SKM-1 treated with dmso at 0.1 percent for 144 hours (cell line): ENCODE results near the gene LAMA2.
"Not testable (repeated sequence)": the region's sequence is repeated elsewhere in the genome, so short reads cannot be mapped to it uniquely, and the experiment has no call there.

ENCODE experiments used
- DNase-seq: peaks from one replicate; lab custom pipeline; 2025; ENCODE audit not compliant: unreplicated experiment; lab: John Stamatoyannopoulos, UW

LAMA2 gene

DNA sequence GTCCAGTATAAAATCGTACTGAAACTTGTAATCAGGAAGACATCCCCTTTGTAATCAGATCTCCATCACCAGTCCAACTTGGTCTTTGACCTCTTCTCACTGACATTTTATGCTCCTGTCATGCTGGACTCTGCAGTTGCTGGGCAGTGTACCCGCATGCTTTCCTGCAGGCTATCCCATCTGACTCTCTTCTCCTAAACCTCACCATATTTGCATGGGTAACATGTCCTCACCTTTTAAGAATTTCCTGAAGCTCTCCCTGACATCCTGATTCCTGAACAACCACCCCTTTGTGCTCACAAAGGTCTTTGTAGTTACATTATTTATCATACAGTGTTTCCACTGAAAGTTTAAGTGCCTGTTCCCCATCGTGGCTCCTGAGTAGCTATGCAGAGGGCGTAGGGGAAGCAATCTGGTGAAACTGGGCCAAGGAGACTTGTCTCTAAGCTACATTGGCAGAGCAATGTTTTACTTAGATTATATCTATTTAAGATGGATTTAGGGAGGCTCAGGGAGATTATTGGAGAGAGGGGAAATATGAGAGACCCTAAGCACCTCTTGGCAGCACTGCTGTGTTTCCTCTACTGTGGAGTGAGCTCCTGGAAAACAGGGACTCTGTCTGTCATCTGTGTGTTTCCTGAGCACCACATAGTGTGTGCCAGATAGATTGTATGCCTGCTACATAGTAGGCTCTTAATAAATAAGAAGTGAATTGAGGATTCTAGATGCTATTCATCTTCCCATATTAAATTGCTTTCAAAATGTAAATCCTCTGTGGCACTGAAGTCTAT, 124.0 kb downstream of the LAMA2 start:
- DNase-seq: no peak

DNA sequence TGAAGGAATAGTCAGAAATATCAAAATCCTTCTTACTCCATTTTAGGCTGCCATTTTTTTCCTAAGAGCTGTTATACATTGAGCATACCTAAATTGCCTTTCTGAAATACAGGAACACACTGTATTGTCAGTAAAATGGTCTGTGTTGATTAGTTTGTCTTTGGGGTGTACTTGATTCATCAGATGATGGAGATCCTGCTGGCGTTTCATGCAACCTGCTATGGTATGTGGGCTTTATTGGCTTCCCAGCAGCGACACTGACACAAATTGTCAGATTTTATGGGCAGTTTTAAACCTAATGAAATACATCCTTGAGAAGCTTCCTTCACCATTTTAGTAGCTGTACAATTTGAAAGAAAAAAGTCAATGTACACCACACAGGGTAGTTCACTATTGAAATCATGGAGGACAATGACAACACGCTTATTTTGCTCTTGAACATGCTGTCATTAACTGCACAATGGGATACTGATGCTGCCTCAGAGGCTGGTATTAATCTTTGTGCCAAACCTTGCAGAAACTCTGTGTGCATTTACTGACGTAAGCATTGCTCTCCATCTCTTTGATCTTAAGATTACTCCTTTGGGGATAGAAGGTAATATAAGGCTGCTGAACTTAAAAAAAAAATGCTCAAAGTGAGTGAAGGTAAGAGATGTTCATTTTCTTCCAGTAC, 124.9 kb downstream of the LAMA2 start:
- no peak for DNase-seq

DNA sequence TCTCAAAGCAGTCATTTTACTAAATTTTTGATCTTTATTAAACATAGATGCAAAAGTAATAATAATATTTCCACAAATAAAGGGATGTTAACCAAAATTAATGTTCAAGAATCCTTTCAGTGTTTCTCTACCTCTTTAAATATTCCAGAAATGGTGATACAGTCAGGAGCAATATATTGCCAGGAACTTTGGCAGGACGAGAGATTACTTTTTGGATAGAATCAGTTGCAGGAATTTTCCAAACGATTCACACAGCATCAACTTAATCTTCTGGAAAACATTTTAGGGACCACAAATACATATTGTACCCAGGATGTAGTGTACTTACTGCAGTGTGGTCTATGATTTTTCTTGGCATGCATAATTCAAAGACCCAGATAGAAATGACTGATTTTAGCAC, 125.7 kb downstream of the LAMA2 start:
- no peak for DNase-seq

DNA sequence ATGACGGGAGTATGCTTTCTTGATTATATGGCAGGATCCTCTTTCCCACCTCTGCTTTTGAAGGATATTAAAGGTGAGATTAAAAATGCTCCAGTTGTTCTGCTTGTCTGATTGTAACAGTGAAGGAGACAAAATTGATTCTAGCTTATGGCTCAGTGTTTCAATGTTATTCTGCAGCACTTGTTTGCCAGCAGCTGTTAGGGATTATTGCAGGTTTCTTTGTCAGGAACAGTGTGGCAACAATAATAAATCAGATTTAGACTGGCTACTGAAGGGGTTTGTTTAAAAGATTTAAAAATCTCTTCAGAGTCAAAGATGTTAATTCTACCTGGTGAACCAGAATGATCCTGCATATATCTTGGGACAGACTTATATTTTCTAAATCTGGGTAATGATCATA, 126.9 kb downstream of the LAMA2 start:
- DNase-seq: no peak

DNA sequence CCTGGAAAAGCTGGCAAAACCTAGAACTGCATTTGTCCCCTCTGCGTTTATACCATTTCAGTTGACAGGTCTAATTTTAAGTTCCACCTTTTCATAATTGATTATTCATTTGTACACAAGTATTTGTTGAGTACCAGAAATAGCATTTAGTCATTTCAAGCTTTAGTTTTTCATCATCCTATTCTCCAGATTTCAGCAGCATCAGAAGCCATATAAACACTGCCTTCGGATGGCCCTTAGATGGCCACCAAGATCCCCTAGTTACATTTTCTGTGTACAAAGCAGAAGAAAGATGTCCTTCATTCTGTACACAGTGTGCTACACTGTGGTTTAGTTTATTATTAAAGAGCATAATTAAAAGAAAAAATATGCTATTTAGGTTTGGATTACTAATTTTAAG, 131.4 kb downstream of the LAMA2 start:
- DNase-seq: no peak

DNA sequence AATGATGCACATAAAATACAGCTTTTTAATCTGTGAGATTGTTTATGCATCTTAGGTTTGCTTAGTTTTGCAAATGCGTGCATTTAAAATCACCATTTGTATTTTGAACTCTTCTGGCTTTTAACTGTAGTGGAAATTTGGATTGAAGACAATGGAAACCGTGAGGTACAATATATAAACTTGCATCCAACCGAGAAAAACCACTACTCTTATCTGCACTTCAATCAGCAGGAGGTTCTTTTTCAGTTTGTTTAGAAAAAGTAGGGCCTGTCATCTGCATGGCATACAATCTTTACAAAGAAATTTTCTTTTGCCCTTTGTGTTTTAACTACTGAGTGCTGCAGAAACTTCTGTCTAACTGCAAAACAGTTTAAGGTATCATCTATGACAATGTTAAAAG, 132.8 kb downstream of the LAMA2 start:
- DNase-seq: no peak

DNA sequence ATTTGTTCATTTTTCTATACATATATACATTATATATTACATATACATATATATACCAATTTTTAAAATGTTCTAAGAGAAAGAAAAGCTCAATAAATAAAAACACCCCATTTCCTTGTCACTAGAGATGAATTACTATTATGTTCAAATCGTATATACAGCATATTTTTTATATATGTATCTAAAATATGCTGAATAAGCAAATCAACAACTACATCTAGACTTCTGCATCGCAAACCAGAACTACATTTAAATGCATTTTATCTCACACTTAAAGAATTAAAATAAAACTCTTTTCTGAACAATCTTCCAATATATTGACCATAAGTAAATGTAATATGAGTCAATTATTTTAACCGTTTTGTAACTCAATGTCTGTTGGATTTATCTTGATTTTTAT, 133.9 kb downstream of the LAMA2 start:
- no peak for DNase-seq

DNA sequence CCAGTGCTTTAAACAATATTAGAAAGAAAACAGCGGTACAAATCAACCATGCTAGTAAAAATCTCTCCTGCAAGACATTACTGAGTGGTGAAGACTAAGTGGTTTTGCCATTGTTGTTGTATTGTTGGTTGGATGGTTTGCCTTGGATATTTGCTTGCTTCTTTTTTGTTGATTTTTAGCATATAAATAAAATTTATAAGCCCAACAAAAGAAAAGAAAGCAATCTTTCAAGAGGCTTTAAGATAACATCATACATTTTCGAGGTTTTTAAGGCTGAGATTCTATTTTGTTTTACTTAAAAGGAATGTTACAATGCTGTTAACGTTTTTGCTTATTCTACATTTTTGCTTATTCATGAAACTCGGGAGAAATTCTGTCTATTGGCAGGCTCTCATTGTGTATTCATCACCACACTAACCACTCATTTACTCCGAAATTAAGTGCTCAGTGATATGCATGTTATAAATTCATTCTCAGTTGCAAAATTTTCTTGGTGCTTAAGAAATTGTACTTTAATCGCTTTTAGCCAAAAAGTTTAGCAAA, 139.1 kb downstream of the LAMA2 start:
- no peak for DNase-seq

DNA sequence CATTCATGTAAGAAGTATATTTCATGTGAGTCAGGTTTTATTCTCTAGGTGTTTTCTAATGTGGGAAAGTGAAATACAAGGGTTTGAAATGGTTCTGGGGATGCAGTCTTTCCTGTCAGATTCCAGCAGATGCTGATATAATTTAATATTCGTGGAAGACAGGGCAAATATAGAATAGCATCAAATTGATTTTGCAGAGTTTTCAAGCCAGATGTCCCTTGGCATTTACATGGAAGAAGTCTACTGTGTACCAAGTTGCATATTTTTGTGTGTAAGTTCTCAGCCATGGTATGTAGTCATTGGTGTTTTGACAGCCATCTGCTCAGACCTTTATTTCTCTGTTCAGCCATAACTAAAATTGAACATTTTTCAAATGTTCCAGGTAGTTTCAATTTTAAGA, 143.7 kb downstream of the LAMA2 start:
- no peak for DNase-seq

DNA sequence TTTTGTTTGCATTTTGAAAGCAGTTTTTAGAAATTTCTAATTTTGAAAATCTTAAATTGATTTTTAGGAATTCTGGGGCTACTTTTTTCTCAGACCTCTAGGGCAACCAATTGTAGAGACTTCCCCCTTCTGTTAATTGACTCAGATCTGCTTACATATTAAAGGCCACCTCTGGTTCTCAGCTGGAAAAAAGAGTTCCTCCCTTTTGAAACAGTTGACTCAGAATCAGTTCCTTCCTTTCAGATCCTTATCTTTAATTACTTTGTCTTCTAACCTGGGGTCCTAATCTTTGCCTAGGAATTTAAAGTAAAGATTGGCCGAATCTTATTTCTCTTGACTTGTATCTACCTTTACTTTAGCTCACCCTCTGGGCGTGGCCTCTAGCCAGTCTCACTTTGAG, 146.8 kb downstream of the LAMA2 start:
- DNase-seq: no peak

DNA sequence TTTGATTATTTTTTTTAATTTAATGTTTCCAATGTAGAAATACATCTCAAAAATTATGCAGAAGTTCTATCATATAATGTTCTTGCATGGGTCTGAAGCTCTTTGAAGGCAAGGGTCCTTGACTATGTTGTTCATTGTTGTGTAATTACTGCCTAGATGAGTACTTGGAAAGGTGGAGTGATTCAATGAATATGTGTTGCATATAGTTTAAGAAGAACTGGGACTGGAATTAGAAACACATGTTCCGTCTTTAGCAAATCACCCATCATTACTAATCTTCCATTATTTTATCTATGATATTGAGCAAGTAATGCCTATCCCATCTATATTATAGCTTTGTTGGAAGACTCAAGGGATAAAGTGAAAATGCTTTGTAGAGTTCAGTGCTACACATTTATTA, 147.3 kb downstream of the LAMA2 start:
- DNase-seq: no peak

DNA sequence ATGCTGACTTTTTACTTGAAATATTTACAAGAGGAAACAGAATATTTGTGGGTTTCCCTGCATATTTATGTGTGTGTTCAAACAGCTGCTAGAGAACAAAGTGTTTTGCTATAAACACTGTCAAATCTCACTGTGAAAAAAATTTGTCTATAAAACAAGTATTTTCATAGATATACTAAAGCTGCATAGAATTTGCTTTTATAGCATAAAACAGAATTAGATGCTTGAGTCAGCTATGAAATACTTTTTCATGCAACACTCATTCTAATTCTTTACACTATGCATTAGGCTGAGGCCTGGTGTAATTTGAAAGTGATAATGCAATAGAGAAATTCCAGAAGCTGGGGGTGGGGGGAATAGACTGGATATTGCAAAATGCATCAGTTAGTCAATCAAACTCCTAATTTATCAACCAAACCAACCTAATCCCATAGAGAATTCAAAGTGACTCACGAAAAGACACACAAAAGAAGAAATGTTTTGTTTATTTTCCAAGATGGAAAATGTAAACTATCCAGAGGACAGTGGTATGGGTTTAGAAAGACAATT, 148.2 kb downstream of the LAMA2 start:
- no peak for DNase-seq

DNA sequence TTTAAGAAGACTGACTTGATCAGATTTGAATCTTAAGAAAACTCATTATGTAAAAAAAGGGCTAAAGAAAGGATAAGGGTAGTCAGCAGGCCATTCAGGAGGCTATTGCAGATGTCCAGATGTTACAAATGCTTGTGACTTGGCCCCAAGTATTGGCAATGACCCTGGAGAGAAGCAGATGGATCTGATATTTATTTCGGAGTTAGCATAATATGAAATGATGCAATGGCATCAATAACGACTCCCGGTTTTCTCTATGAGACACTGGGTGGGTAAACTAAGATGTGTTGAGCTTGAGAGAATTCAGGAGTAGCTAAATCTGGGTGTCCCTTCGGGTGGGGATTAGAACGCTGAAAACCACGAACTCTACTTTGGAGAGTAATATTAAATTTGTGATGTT, 149.7 kb downstream of the LAMA2 start:
- no peak for DNase-seq

DNA sequence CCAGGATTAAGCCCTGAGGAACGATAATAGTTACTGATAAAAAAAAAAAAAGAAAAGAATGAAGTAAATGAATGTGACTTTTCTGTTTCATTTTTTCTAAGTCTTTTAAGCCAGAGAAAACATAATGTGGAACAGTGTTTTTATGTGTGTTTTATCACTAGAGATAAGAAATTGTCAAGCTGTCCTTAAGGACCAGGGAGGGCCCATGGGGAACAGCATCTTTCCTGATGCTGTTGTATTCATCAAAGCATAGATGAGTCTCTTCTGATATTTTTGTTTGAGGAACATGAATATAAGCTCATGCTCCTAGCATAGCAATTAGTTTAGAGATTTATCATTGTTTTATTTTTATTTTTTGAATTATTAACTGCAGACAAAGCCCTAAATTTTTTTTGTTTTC, 150.2 kb downstream of the LAMA2 start:
- DNase-seq: no peak

DNA sequence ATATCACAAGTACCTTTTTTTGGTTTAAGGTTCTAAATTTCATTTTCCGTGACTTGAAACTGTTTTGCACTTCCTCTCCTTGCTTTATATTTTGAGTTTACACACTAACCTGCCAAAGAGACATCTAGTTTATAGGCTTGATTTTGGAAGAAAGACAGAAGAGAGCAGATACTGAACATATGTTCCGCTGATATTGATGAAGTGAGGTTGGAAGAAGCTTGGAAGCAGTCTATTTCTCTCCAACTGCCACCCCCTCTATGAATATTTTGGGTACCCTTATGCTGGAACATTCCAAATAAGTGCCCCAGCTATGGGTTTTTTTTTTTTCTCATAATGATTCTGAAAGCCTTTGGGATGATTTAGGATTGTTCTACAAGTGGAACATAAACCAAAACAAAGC, 150.6 kb downstream of the LAMA2 start:
- DNase-seq: no peak

DNA sequence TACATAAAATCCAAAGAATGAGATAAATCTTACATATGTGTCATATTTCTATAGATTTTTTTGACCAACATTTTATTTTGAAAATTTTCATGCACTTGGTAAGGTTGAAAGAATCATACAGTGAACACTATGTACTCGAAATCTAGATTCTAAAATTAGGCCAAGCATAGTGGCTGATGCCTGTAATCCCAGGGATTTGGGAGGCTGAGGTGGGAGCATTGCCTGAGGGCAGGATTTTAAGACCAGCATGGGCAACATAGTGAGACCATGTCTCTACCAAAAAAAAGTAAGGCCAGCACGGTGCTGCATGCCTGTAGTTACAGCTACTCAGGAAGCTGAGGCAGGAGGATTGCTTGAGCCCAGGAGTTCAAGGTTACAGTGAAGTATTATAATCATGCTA, 158.6 kb downstream of the LAMA2 start:
- DNase-seq: no peak

DNA sequence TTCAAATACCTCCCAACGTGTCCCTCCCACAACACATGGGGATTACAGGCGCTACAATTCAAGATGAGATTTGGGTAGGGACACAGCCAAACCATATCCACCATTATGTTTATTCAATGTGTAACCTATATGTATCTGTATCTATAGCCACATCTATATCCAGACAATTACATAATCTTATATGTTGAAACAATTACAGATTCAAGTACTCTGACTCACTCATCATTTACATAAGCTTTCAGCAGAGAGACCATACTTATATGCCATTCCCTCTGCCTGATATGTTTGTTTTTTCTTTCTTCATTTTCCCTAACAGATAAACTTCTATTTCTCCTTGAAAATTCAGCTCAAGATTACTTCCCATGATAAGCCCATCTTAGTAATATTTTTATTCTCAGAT, 163.6 kb downstream of the LAMA2 start:
- no peak for DNase-seq

DNA sequence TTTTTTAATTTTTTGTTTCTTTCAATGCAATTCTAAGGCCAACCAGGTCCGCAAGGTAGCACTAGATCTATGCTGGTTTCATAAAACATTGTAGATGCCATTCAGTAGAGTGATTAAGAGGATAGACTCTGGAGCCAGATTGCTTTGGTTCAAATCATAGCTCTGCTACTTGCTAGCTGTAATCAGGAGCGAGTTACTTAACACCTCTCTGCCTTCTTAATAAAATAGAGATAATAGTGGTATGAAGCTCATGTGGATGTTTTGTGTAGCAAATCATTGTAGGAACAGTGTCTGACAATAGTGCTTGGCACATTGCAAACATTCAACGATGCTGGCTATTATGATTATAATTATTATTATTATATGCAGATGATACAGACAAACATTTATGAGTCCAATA, 164.9 kb downstream of the LAMA2 start:
- no peak for DNase-seq

DNA sequence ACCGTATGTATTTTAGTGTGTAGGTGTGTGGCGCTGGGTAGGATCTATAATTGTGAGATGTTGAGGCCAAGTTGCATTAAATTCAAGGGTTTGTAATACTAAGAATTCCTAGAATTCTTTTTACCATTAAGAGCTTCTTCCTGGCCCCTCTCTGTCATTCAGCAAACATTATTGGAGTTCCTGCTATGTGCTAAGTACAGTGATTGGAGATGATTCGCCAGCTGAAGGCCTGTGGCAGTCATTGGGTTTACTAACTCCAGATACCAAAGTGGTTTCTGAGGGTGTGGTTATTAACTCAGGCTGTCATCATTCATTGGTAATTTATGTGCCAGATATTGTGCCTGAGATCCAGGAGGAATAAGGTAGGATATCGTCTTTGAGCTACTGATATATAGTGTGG, 167.1 kb downstream of the LAMA2 start:
- DNase-seq: no peak

DNA sequence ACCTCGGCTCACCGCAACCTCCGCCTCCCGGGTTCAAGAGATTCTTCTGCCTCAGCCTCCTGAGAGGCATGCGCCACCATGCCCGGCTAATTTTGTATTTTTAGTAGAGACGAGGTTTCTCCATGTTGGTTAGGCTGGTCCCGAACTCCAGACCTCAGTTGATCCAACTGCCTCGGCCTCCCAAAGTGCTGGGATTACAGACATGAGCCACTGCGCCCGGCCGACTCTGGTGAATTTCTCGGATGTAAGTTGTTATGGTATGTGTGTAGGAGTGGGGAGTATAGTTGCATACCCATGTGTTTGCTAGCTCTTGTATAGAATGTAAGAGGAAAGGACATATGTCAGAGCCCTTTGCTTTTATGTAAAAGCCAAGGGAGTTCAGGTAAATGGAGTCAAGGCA, 170.2 kb downstream of the LAMA2 start:
- not testable (repeated sequence) for DNase-seq

DNA sequence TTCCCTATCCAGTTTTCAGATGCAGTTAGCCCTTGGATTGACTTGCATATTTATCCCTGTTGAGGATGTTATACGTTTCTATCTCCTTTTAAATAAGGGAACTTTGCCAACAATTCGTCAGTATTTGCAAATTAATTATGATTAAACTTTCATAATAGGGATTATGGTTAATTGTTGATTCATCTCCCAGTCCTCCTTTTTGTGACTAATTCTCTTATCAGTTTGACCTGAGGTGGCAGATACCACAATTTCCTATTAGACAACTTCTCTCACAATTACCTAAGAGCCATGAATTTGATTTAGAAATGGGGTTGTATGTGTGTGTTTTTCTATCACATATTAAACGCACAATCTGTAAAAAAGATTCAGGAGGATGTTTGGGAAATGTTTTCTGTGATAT, 172.9 kb downstream of the LAMA2 start:
- no peak for DNase-seq

DNA sequence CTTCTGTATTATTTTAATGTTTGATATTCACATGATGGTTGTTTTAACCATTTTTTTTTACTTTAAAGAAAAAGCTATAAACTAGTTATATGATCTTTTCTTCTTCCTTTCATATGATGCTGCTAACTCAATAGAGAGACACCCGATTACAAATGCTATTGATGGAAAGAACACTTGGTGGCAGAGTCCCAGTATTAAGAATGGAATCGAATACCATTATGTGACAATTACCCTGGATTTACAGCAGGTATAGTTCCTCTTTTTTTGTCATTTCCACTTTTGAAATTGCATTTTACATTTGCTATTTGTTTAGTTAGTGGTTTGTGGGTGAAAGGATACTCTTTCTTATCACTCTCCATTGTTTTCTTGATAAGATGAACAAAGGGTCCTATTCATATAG, 176.7 kb downstream of the LAMA2 start:
- DNase-seq: no peak
